T-helper 2 cell treated with Interferon-gamma antibody and Interleukin-4, amounts not matched to agents 100 ng/mL and 5 ng/mL, for 36 hours (primary cell): ENCODE measurements around the gene SGPL1. TPM values are rescaled to one million over a fixed set of nuclear protein-coding genes. Genes with fewer than 3 reads are reported as not detected.
"Not testable (repeated sequence)": the region's sequence is repeated elsewhere in the genome, so short reads cannot be mapped to it uniquely, and the experiment has no call there.

ENCODE experiments used
- intact Hi-C: fragments of 100-400 bp; cut with micrococcal nuclease; formaldehyde crosslinking; loops from one replicate; pipeline ENCODE4 v1.15.1; 2023
- total RNA-seq: library from RNA; stranded (reverse); gene quantifications from 2 replicates; pipeline ENCODE4 v1.2.3, GENCODE V29; 2022

The SGPL1 gene
- total RNA-seq, 1 donor from 2014 or later, result 27.2 TPM

GRCh38 chr10:70838270-70838805 is 22.6 kb downstream of the SGPL1 start:
- intact Hi-C loops, result no loop called here

- intact Hi-C loops, result no loop called here
These were observed 25.1 kb downstream of the SGPL1 start for GRCh38 chr10:70840836-70841235.

GRCh38 chr10:70843333-70843732 is 27.6 kb downstream of the SGPL1 start:
- intact Hi-C loops, result no loop called here

GRCh38 chr10:70843776-70844489 is 28.2 kb downstream of the SGPL1 start:
- intact Hi-C loops, result no loop called here

GRCh38 chr10:70845256-70845655 is 29.5 kb downstream of the SGPL1 start:
- intact Hi-C loops, result no loop called here

GRCh38 chr10:70845816-70846215 is 30.1 kb downstream of the SGPL1 start:
- intact Hi-C loops, result no loop called here

GRCh38 chr10:70846795-70847194 is 31.0 kb downstream of the SGPL1 start:
- intact Hi-C loops, result no loop called here

GRCh38 chr10:70847659-70848360 is 32.1 kb downstream of the SGPL1 start:
- intact Hi-C loops, result no loop called here

GRCh38 chr10:70849582-70850016 is 33.9 kb downstream of the SGPL1 start:
- intact Hi-C loops, result no loop called here

- intact Hi-C loops, result no loop called here
These were observed 34.3 kb downstream of the SGPL1 start for GRCh38 chr10:70850097-70850496.

GRCh38 chr10:70851597-70852475 is 36.1 kb downstream of the SGPL1 start:
- intact Hi-C loops, result no loop called here

GRCh38 chr10:70853038-70853437 is 37.3 kb downstream of the SGPL1 start:
- intact Hi-C loops, result no loop called here

GRCh38 chr10:70853457-70853856 is 37.7 kb downstream of the SGPL1 start:
- intact Hi-C loops, result no loop called here

- intact Hi-C loops, result no loop called here
These were observed 40.7 kb downstream of the SGPL1 start for GRCh38 chr10:70856454-70856853.

GRCh38 chr10:70858759-70859158 is 43.0 kb downstream of the SGPL1 start:
- intact Hi-C loops, result no loop called here

GRCh38 chr10:70861495-70862197 is 45.9 kb downstream of the SGPL1 start:
- intact Hi-C loops, result not testable (repeated sequence)

- intact Hi-C loops, result no loop called here
These were observed 47.9 kb downstream of the SGPL1 start for GRCh38 chr10:70863470-70864160.

GRCh38 chr10:70864935-70865334 is 49.2 kb downstream of the SGPL1 start:
- intact Hi-C loops, result no loop called here

GRCh38 chr10:70866424-70866823 is 50.7 kb downstream of the SGPL1 start:
- intact Hi-C loops, result no loop called here

- intact Hi-C loops, result no loop called here
These were observed 56.5 kb downstream of the SGPL1 start for GRCh38 chr10:70872291-70872690.
